ENCODE data around the gene MANBA. TPM values are rescaled to one million over a fixed set of nuclear protein-coding genes. Genes with fewer than 3 reads are reported as not detected.

MANBA gene
- total and polyA plus RNA-seq, 2 of the 13 experiments (the other 11 are each of a cell fraction or from before 2014, with no cell fraction given), result 11.7 to 33.3 TPM

DNA sequence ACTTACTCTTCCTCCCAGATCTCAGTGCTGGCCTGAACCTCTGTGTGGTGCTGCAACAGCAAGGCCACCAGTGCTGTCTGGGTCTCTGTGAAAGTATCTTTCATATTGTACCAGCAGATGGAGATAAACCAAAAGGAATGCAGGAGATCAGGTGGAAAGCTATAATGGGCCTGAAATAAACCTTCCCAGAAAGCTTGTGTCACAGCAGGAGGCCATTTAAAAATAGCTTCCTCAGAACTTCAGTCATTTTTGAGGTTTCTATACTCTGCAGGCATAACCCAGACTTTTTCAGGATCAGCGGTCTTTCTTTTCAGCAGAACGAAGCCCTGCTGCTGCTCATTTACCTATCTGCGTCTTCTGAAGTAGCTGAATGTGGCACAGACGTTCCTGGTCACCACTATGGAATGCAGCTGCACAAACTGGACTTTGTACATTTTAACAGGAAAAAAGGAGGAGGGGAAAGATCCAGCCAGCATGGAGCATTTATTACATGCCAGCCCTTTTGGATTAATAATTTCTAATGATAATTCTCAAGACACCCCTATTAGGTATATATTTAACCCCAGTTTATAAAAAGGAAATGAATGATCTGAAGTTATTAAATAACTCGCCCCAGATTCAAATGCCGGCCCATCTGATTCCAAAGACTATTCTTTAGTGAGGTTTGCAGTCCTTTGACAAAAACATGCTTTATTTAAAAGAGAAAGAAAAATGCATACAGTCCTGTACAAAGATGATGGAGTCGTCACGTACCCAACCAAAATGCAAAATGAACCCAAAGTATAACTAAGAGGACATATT is 139.9 kb downstream of the MANBA start (continued):
- TF ChIP-seq ZNF790 (CRISPR knock-in tag; IDR thresholded peaks at IDR 0.05; ENCODE audit: borderline replicate concordance) (no peak), PAX8 (CRISPR knock-in tag; IDR thresholded peaks at IDR 0.05; ENCODE audit: borderline replicate concordance) (no peak), FOXM1 (CRISPR knock-in tag; IDR thresholded peaks at IDR 0.05) (no peak), ZKSCAN5 (CRISPR knock-in tag; IDR thresholded peaks at IDR 0.05) (no peak), TCF7 (IDR thresholded peaks at IDR 0.05; ENCODE audit: low read depth) (no peak), PAF1 (CRISPR knock-in tag; IDR thresholded peaks at IDR 0.05) (no peak), SAFB2 (CRISPR knock-in tag; IDR thresholded peaks at IDR 0.05; ENCODE audit: borderline replicate concordance, low read depth) (no peak), KAT8 (CRISPR knock-in tag; IDR thresholded peaks at IDR 0.05) (peak; percentile 49; the same call in 1 of the 2 replicates), ZNF30 (CRISPR knock-in tag; IDR thresholded peaks at IDR 0.05) (no peak), REXO4 (CRISPR knock-in tag; IDR thresholded peaks at IDR 0.05; ENCODE audit: borderline replicate concordance) (no peak), ZNF629 (CRISPR knock-in tag; conservative IDR thresholded peaks at IDR 0.05) (no peak; the same call in 1 of the 2 replicates), SIX4 (CRISPR knock-in tag; IDR thresholded peaks at IDR 0.05) (no peak), IKZF5 (CRISPR knock-in tag; IDR thresholded peaks at IDR 0.05) (no peak; the same call in 1 of the 2 replicates), XRCC5 (optimal IDR thresholded peaks at IDR 0.05; ENCODE audit: low read length) (peak; percentile 31), LCORL (IDR thresholded peaks at IDR 0.05) (no peak), LCORL (CRISPR knock-in tag; IDR thresholded peaks at IDR 0.05) (no peak), ZKSCAN8 (CRISPR knock-in tag; IDR thresholded peaks at IDR 0.05; ENCODE audit: borderline replicate concordance) (no peak), ZNF513 (CRISPR knock-in tag; conservative IDR thresholded peaks at IDR 0.05) (no peak), NR2F6 (IDR thresholded peaks at IDR 0.05) (peak; percentile 21), NR2F6 (CRISPR knock-in tag; IDR thresholded peaks at IDR 0.05) (no peak), IRX3 (CRISPR knock-in tag; IDR thresholded peaks at IDR 0.05; ENCODE audit: borderline replicate concordance, low read depth) (no peak)
- TF ChIP-seq, protein P1, sequence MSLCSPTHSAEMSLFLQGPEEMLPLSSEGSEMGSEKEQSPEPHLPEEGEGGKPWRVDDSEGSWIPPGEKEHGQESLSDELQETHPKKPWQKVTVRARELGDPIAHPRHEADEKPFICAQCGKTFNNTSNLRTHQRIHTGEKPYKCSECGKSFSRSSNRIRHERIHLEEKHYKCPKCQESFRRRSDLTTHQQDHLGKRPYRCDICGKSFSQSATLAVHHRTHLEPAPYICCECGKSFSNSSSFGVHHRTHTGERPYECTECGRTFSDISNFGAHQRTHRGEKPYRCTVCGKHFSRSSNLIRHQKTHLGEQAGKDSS (CRISPR knock-in tag; IDR thresholded peaks at IDR 0.05; ENCODE audit: borderline replicate concordance, low read depth), result 0 out of 2 replicates have a peak, but pooled peaks have one; percentile 55
- TF ChIP-seq, protein P2, sequence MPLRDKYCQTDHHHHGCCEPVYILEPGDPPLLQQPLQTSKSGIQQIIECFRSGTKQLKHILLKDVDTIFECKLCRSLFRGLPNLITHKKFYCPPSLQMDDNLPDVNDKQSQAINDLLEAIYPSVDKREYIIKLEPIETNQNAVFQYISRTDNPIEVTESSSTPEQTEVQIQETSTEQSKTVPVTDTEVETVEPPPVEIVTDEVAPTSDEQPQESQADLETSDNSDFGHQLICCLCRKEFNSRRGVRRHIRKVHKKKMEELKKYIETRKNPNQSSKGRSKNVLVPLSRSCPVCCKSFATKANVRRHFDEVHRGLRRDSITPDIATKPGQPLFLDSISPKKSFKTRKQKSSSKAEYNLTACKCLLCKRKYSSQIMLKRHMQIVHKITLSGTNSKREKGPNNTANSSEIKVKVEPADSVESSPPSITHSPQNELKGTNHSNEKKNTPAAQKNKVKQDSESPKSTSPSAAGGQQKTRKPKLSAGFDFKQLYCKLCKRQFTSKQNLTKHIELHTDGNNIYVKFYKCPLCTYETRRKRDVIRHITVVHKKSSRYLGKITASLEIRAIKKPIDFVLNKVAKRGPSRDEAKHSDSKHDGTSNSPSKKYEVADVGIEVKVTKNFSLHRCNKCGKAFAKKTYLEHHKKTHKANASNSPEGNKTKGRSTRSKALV (CRISPR knock-in tag; IDR thresholded peaks at IDR 0.05), result no peak
- TF ChIP-seq, protein P3, sequence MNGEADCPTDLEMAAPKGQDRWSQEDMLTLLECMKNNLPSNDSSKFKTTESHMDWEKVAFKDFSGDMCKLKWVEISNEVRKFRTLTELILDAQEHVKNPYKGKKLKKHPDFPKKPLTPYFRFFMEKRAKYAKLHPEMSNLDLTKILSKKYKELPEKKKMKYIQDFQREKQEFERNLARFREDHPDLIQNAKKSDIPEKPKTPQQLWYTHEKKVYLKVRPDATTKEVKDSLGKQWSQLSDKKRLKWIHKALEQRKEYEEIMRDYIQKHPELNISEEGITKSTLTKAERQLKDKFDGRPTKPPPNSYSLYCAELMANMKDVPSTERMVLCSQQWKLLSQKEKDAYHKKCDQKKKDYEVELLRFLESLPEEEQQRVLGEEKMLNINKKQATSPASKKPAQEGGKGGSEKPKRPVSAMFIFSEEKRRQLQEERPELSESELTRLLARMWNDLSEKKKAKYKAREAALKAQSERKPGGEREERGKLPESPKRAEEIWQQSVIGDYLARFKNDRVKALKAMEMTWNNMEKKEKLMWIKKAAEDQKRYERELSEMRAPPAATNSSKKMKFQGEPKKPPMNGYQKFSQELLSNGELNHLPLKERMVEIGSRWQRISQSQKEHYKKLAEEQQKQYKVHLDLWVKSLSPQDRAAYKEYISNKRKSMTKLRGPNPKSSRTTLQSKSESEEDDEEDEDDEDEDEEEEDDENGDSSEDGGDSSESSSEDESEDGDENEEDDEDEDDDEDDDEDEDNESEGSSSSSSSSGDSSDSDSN (CRISPR knock-in tag; IDR thresholded peaks at IDR 0.05), result no peak
